Renal cortex interstitium (tissue), 15 donors: ENCODE data around the gene LPCAT4. TPM values are rescaled to one million over a fixed set of nuclear protein-coding genes. Genes with fewer than 3 reads are reported as not detected.
A peak's percentile ranks its signal among the peaks of the same experiment; 100 is the strongest.
"Not testable (repeated sequence)": the region's sequence is repeated elsewhere in the genome, so short reads cannot be mapped to it uniquely, and the experiment has no call there.

Experiments used
- DNase-seq, 11 donors: peaks; one replicate each; pipeline ENCODE4 v3.0.0-alpha.2; 2013; ENCODE audit warnings: low read depth in 9 of 11, low spot score in 4 of 11; ENCODE audit errors: extremely low read depth in 1 of 11
- long read RNA-seq, 16 experiments: transcript quantifications; one replicate each; lab custom pipeline, GENCODE V29; 2026
- polyA plus RNA-seq, 3 donors: library from polyadenylated mRNA; unstranded; fragments of 120-200 nt; gene quantifications; one replicate each; pipeline ENCODE4 v1.2.1, GENCODE V29; 2013; ENCODE audit not compliant: insufficient read length in 3 of 3

The LPCAT4 gene
- 10 to 100 TPM; 36.8 to 44.0 (median 43.6) TPM for polyA plus RNA-seq
- long read RNA-seq, donor 1, partial matches to known transcripts: 0 of 5 reads
- long read RNA-seq, donor 1, other reads (novel, unspliced or antisense): 0 of 5 reads
- long read RNA-seq, donor 2, partial matches to known transcripts: 0 of 6 reads
- long read RNA-seq, donor 2, other reads (novel, unspliced or antisense): 0 of 6 reads
- long read RNA-seq, donor 3, transcript LPCAT4-201 (14 exons, 2,262 nt): major isoform, 5 of 8 reads
- long read RNA-seq, donor 3, partial matches to known transcripts: 0 of 8 reads
- long read RNA-seq, donor 3, other reads (novel, unspliced or antisense): 0 of 8 reads
- long read RNA-seq, donor 4, partial matches to known transcripts: 5 of 10 reads
- long read RNA-seq, donor 4, other reads (novel, unspliced or antisense): 0 of 10 reads
- long read RNA-seq, donor 5: 0 reads
- long read RNA-seq, donor 6, partial matches to known transcripts: 0 of 4 reads
- long read RNA-seq, donor 6, other reads (novel, unspliced or antisense): 0 of 4 reads
- long read RNA-seq, donor 7, transcript LPCAT4-201 (14 exons, 2,262 nt): major isoform, 5 of 6 reads
- long read RNA-seq, donor 7, partial matches to known transcripts: 0 of 6 reads
- long read RNA-seq, donor 7, other reads (novel, unspliced or antisense): 0 of 6 reads
- long read RNA-seq, donor 8: 0 reads
- long read RNA-seq, donor 9, partial matches to known transcripts: 5 of 10 reads
- long read RNA-seq, donor 9, other reads (novel, unspliced or antisense): 0 of 10 reads
- long read RNA-seq, donor 10, partial matches to known transcripts: 0 of 3 reads
- long read RNA-seq, donor 10, other reads (novel, unspliced or antisense): 0 of 3 reads
- long read RNA-seq, donor 11, partial matches to known transcripts: 0 of 3 reads
- long read RNA-seq, donor 11, other reads (novel, unspliced or antisense): 0 of 3 reads
- long read RNA-seq, donor 12: 0 reads
- long read RNA-seq, donor 13: 0 reads
- long read RNA-seq, donor 14, transcript LPCAT4-201 (14 exons, 2,262 nt): major isoform, 5 of 5 reads
- long read RNA-seq, donor 14, partial matches to known transcripts: 0 of 5 reads
- long read RNA-seq, donor 14, other reads (novel, unspliced or antisense): 0 of 5 reads
- long read RNA-seq, donor 15, partial matches to known transcripts: 6 of 10 reads
- long read RNA-seq, donor 15, other reads (novel, unspliced or antisense): 0 of 10 reads
- long read RNA-seq, donor 16, transcript LPCAT4-201 (14 exons, 2,262 nt): major isoform, 8 of 25 reads
- long read RNA-seq, donor 16, partial matches to known transcripts: 15 of 25 reads
- long read RNA-seq, donor 16, other reads (novel, unspliced or antisense): 0 of 25 reads

GRCh38 chr15:34367101-34368081 is at the start of gene LPCAT4:
Gene LPCAT4 (minus strand): TSS chr15:34367196. CDS start chr15:34367100, 96 bp downstream.
- peak; percentile 70 to 86 (median 80) for DNase-seq

GRCh38 chr15:34409511-34409910 is 42.5 kb upstream of the LPCAT4 start:
- DNase-seq: not testable (repeated sequence)

- not testable (repeated sequence) for DNase-seq
These were observed 42.0 kb upstream of the LPCAT4 start for GRCh38 chr15:34408973-34409372.

GRCh38 chr15:34403899-34404298 is 36.9 kb upstream of the LPCAT4 start:
- not testable (repeated sequence) for DNase-seq

GRCh38 chr15:34403160-34403598 is 36.2 kb upstream of the LPCAT4 start:
- not testable (repeated sequence) for DNase-seq

GRCh38 chr15:34397637-34398259 is 30.8 kb upstream of the LPCAT4 start:
- DNase-seq: not testable (repeated sequence)

GRCh38 chr15:34392981-34393380 is 26.0 kb upstream of the LPCAT4 start:
- not testable (repeated sequence) for DNase-seq

- DNase-seq: not testable (repeated sequence)
These were observed 22.6 kb upstream of the LPCAT4 start for GRCh38 chr15:34389594-34390086.

- DNase-seq: not testable (repeated sequence)
These were observed 15.0 kb upstream of the LPCAT4 start for GRCh38 chr15:34381829-34382521.

GRCh38 chr15:34380491-34380890 is 13.5 kb upstream of the LPCAT4 start:
- not testable (repeated sequence) for DNase-seq

- DNase-seq: no peak
These were observed 9.9 kb upstream of the LPCAT4 start for GRCh38 chr15:34376856-34377255.

GRCh38 chr15:34375541-34375940 is 8.5 kb upstream of the LPCAT4 start:
- DNase-seq: not testable (repeated sequence)

GRCh38 chr15:34374816-34375215 is 7.8 kb upstream of the LPCAT4 start:
- no peak for DNase-seq

GRCh38 chr15:34373951-34374350 is 7.0 kb upstream of the LPCAT4 start:
- no peak for DNase-seq

GRCh38 chr15:34370643-34371042 is 3.6 kb upstream of the LPCAT4 start:
- DNase-seq: no peak

- no peak for DNase-seq
These were observed 3.1 kb upstream of the LPCAT4 start for GRCh38 chr15:34370129-34370528.
